ENCODE measurements around the gene CCT3. TPM values are rescaled to one million over a fixed set of nuclear protein-coding genes. Genes with fewer than 3 reads are reported as not detected.

The CCT3 gene
- total RNA-seq, 1 experiment from 2014 or later, result 451 TPM

DNA sequence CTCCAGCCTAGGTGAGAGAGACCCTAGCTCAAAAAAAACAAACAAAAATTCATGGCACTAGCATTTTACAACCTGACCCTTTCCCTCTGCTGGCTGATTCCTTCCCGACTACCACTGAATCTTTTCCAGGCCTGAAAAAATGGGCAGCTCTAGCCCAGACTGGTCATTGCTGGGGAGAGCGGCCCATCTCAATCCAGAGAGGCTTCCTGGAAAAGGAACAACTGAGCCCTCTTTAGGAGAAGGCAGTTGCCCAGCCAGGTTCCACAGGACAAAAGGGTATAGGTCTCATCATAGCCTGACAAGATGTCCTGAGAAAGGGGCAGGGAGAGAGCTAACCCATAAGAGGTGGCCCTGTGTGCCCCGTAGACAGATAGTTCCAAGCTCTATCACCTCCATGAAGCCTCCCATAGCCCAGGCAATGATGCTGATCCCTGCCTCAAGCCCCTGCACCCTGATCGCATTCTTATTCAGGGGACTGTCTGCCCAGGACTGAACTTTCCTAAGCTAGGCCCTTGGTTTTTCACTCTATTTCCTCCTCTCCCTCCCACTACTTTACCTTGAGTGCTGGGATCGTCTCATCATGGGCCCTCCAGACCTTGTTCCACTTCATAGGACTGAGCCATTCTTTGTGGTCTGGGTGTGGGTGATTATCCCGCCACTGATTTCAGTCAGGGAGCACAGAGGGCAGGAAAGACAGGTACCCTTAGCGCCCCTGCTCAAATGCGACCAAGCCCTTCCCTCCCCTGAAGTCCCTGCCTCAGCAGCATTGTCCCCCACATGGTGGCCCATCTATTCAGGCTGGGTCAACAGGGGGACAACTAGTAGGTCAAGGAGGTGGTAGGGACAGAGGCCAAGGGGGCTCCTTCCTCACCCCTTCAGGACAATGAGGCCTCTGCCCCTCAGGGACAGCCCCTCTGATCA is 49.1 kb upstream of the CCT3 start:
- in situ Hi-C loops (cut with HindIII; ENCODE audit: low pct_unique_long_range_greater_than_20kb, low sequenced_read_pairs), result no loop called here
- Histone ChIP-seq H3K9me3 (ENCODE audit: control insufficient read depth, insufficient read depth, low read depth, low read length) (no peaks in the 10 kb centered on the region), H3K36me3 (ENCODE audit: control insufficient read depth, insufficient read depth, low read length) (no peaks in the 10 kb centered on the region), H3K4me3 (ENCODE audit: low read depth in 2 of 2, low read length in 2 of 2) (no peak overlapping the region), H3K27ac (ENCODE audit: low read length) (no peak overlapping the region), H3K27me3 (ENCODE audit: control insufficient read depth, insufficient read depth, low read length) (no peaks in the 10 kb centered on the region), H3K4me1 (ENCODE audit: control insufficient read depth, insufficient read depth, low read length) (no peaks in the 10 kb centered on the region)
- no peak for DNase-seq (ENCODE audit: low read depth, low spot score)
- intact Hi-C loops (cut with micrococcal nuclease; ENCODE audit: unreplicated experiment), result no loop called here
- ATAC-seq, result no peak
- ChIA-PET POLR2A (no interaction called here), CTCF (interaction anchor here (1.9 to 2.3 kb wide), 2 partner anchors 59 to 61 kb away, joined by 9 to 99 read pairs; no protein-coding TSS in a partner anchor)
- BruUV-seq (replicated peaks), result no TSS peak
- TF ChIP-seq TCF7L2 (IDR thresholded peaks at IDR 0.05; ENCODE audit: low read depth, low read length) (no peak), POLR2AphosphoS5 (IDR thresholded peaks at IDR 0.05; ENCODE audit: low read depth, low read length) (no peak), SIN3A (IDR thresholded peaks at IDR 0.05; ENCODE audit: borderline replicate concordance, insufficient read depth, low read depth, low read length) (no peak)
- TF ChIP-seq, protein P1, sequence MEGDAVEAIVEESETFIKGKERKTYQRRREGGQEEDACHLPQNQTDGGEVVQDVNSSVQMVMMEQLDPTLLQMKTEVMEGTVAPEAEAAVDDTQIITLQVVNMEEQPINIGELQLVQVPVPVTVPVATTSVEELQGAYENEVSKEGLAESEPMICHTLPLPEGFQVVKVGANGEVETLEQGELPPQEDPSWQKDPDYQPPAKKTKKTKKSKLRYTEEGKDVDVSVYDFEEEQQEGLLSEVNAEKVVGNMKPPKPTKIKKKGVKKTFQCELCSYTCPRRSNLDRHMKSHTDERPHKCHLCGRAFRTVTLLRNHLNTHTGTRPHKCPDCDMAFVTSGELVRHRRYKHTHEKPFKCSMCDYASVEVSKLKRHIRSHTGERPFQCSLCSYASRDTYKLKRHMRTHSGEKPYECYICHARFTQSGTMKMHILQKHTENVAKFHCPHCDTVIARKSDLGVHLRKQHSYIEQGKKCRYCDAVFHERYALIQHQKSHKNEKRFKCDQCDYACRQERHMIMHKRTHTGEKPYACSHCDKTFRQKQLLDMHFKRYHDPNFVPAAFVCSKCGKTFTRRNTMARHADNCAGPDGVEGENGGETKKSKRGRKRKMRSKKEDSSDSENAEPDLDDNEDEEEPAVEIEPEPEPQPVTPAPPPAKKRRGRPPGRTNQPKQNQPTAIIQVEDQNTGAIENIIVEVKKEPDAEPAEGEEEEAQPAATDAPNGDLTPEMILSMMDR (IDR thresholded peaks at IDR 0.05), result no peak
- TF ChIP-seq, protein P2, sequence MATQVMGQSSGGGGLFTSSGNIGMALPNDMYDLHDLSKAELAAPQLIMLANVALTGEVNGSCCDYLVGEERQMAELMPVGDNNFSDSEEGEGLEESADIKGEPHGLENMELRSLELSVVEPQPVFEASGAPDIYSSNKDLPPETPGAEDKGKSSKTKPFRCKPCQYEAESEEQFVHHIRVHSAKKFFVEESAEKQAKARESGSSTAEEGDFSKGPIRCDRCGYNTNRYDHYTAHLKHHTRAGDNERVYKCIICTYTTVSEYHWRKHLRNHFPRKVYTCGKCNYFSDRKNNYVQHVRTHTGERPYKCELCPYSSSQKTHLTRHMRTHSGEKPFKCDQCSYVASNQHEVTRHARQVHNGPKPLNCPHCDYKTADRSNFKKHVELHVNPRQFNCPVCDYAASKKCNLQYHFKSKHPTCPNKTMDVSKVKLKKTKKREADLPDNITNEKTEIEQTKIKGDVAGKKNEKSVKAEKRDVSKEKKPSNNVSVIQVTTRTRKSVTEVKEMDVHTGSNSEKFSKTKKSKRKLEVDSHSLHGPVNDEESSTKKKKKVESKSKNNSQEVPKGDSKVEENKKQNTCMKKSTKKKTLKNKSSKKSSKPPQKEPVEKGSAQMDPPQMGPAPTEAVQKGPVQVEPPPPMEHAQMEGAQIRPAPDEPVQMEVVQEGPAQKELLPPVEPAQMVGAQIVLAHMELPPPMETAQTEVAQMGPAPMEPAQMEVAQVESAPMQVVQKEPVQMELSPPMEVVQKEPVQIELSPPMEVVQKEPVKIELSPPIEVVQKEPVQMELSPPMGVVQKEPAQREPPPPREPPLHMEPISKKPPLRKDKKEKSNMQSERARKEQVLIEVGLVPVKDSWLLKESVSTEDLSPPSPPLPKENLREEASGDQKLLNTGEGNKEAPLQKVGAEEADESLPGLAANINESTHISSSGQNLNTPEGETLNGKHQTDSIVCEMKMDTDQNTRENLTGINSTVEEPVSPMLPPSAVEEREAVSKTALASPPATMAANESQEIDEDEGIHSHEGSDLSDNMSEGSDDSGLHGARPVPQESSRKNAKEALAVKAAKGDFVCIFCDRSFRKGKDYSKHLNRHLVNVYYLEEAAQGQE (IDR thresholded peaks at IDR 0.05; ENCODE audit: insufficient read depth in 1 of 2, low read depth in 2 of 2, low read length in 1 of 2), result no peak

DNA sequence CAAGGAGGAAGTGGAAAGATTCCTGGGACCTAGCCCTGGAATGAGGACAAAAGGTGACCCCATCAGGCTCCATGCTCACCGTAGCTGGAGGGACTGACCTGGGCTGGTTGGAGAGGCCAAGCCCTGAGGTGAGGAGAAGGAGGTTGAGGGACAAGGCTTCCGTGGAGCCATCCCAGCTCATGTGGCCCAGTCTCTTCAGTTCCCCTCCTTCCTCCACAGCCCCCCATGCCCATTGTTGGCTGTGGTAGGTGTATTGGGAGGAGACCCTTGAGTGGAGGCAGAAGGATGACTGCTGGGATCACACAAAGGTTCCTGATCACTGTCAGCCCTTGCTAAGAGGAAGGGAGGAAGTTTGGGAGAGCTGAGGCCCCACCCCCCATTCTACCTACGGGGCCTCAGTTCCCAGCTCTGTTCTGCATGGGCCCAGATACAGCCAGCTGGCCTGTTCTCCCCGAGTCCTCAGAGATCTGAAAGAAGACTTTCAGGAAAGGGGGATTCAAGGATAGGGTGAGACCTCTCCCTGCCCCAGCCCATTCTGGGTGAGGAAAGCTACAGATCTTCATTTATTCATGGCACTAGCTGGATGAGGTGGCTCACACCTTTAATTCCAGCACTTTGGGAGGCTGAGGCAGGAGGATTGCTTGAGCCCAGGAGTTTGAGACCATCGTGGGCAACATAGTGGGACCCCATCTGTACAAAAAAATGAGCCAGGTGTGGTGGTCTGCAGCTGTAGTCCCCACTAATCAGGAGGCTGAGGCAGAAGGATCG is 48.2 kb upstream of the CCT3 start:
- TF ChIP-seq TCF7L2 (IDR thresholded peaks at IDR 0.05; ENCODE audit: low read depth, low read length) (no peak), POLR2AphosphoS5 (IDR thresholded peaks at IDR 0.05; ENCODE audit: low read depth, low read length) (no peak), SIN3A (IDR thresholded peaks at IDR 0.05; ENCODE audit: borderline replicate concordance, insufficient read depth, low read depth, low read length) (no peak)
- TF ChIP-seq, protein P2 (IDR thresholded peaks at IDR 0.05; ENCODE audit: insufficient read depth in 1 of 2, low read depth in 2 of 2, low read length in 1 of 2), result no peak
- TF ChIP-seq, protein P1 (IDR thresholded peaks at IDR 0.05), result no peak

More for the DNA sequence above, 48.2 kb upstream of the CCT3 start:
- intact Hi-C loops (cut with micrococcal nuclease; ENCODE audit: unreplicated experiment) (no loop called here), in situ Hi-C loops (cut with HindIII; ENCODE audit: low pct_unique_long_range_greater_than_20kb, low sequenced_read_pairs) (no loop called here)
- Histone ChIP-seq H3K4me1 (ENCODE audit: control insufficient read depth, insufficient read depth, low read length) (no peaks in the 10 kb centered on the region), H3K27me3 (ENCODE audit: control insufficient read depth, insufficient read depth, low read length) (no peaks in the 10 kb centered on the region), H3K9me3 (ENCODE audit: control insufficient read depth, insufficient read depth, low read depth, low read length) (no peaks in the 10 kb centered on the region), H3K27ac (ENCODE audit: low read length) (no peak overlapping the region), H3K36me3 (ENCODE audit: control insufficient read depth, insufficient read depth, low read length) (no peaks in the 10 kb centered on the region), H3K4me3 (ENCODE audit: low read depth in 2 of 2, low read length in 2 of 2) (no peak overlapping the region)
- POLR2A ChIA-PET, result interaction anchor here (0.6 kb wide), 1 partner anchor 10 kb away, joined by 6 read pairs; no protein-coding TSS in a partner anchor
- BruUV-seq (replicated peaks), result no TSS peak
- CTCF ChIA-PET, result interaction anchor here (0.5 to 2.3 kb wide), 32 partner anchors 10 to 333 kb away, joined by 3 to 99 read pairs (median 4); no protein-coding TSS in a partner anchor
- ATAC-seq, result no peak
- DNase-seq (ENCODE audit: low read depth, low spot score), result no peak

All from Panc1 (cell line).